ENCODE results near the gene REXO1. TPM values are rescaled to one million over a fixed set of nuclear protein-coding genes. Genes with fewer than 3 reads are reported as not detected.

The REXO1 gene
- total RNA-seq, 1 experiment from 2014 or later: 52.1 TPM

- no peak overlapping the region for H3K4me3 ChIP-seq (ENCODE audit: low read depth in 2 of 2, low read length in 2 of 2)
- intact Hi-C loops (cut with micrococcal nuclease; ENCODE audit: unreplicated experiment): no loop called here
- no peak for ATAC-seq
- in situ Hi-C loops (cut with HindIII; ENCODE audit: low pct_unique_long_range_greater_than_20kb, low sequenced_read_pairs): no loop called here
- H3K27me3 ChIP-seq (ENCODE audit: control insufficient read depth, insufficient read depth, low read length): no peaks in the 10 kb centered on the region
- H3K27ac ChIP-seq (ENCODE audit: low read length): no peak overlapping the region
- CTCF ChIA-PET: interaction anchor here (0.6 kb wide), 1 partner anchor 214 kb away, joined by 7 read pairs; the partner anchor contains the start of gene UQCR11
- peaks cover 5% of the 10 kb centered on the region; the same call in 1 of the 2 replicates for H3K4me1 ChIP-seq (ENCODE audit: control insufficient read depth, insufficient read depth, low read length)
- H3K9me3 ChIP-seq (ENCODE audit: control insufficient read depth, insufficient read depth, low read depth, low read length): no peaks in the 10 kb centered on the region
- DNase-seq (ENCODE audit: low read depth, low spot score): no peak
- H3K36me3 ChIP-seq (ENCODE audit: control insufficient read depth, insufficient read depth, low read length): no peaks in the 10 kb centered on the region
- TF ChIP-seq POLR2AphosphoS5 (IDR thresholded peaks at IDR 0.05; ENCODE audit: low read depth, low read length) (no peak), TCF7L2 (IDR thresholded peaks at IDR 0.05; ENCODE audit: low read depth, low read length) (no peak), REST (IDR thresholded peaks at IDR 0.05; ENCODE audit: insufficient read depth in 1 of 2, low read depth in 2 of 2, low read length in 1 of 2) (no peak), CTCF (IDR thresholded peaks at IDR 0.05) (no peak), SIN3A (IDR thresholded peaks at IDR 0.05; ENCODE audit: borderline replicate concordance, insufficient read depth, low read depth, low read length) (no peak)
- no TSS peak for BruUV-seq (replicated peaks)
- POLR2A ChIA-PET: no interaction called here
Measured at GRCh38 chr19:1819341-1820255, 28.7 kb downstream of the REXO1 start.

GRCh38 chr19:1818549-1819195 lies 29.6 kb downstream of the REXO1 start:
- CTCF ChIA-PET: interaction anchor here (0.9 kb wide), 1 partner anchor 19 kb away, joined by 3 read pairs; no protein-coding TSS in a partner anchor

More at GRCh38 chr19:1818549-1819195, 29.6 kb downstream of the REXO1 start:
- ATAC-seq: no peak
- DNase-seq (ENCODE audit: low read depth, low spot score): no peak
- intact Hi-C loops (cut with micrococcal nuclease; ENCODE audit: unreplicated experiment) (no loop called here), in situ Hi-C loops (cut with HindIII; ENCODE audit: low pct_unique_long_range_greater_than_20kb, low sequenced_read_pairs) (no loop called here)
- Histone ChIP-seq H3K27ac (ENCODE audit: low read length) (no peak overlapping the region), H3K4me3 (ENCODE audit: low read depth in 2 of 2, low read length in 2 of 2) (no peak overlapping the region), H3K9me3 (ENCODE audit: control insufficient read depth, insufficient read depth, low read depth, low read length) (no peaks in the 10 kb centered on the region), H3K27me3 (ENCODE audit: control insufficient read depth, insufficient read depth, low read length) (no peaks in the 10 kb centered on the region), H3K36me3 (ENCODE audit: control insufficient read depth, insufficient read depth, low read length) (no peaks in the 10 kb centered on the region), H3K4me1 (ENCODE audit: control insufficient read depth, insufficient read depth, low read length) (peaks cover 11% of the 10 kb centered on the region; the same call in 1 of the 2 replicates)
- no peak for TF ChIP-seq REST (IDR thresholded peaks at IDR 0.05; ENCODE audit: insufficient read depth in 1 of 2, low read depth in 2 of 2, low read length in 1 of 2)
- no peak for TF ChIP-seq CTCF (IDR thresholded peaks at IDR 0.05)
- no peak for TF ChIP-seq SIN3A (IDR thresholded peaks at IDR 0.05; ENCODE audit: borderline replicate concordance, insufficient read depth, low read depth, low read length)
- TF ChIP-seq TCF7L2 (IDR thresholded peaks at IDR 0.05; ENCODE audit: low read depth, low read length): no peak
- TF ChIP-seq POLR2AphosphoS5 (IDR thresholded peaks at IDR 0.05; ENCODE audit: low read depth, low read length): no peak
- POLR2A ChIA-PET: no interaction called here
- BruUV-seq (replicated peaks): no TSS peak

Measured in Panc1 (cell line).